HT1080 (cell line): ENCODE measurements around the gene FIGNL2. TPM values are rescaled to one million over a fixed set of nuclear protein-coding genes. Genes with fewer than 3 reads are reported as not detected.
"Not testable (repeated sequence)": the region's sequence is repeated elsewhere in the genome, so short reads cannot be mapped to it uniquely, and the experiment has no call there.

Experiments
- DNase-seq: peaks from one replicate; pipeline ENCODE4 v3.0.0-alpha.2; 2015; ENCODE audit warnings: low read depth
- total RNA-seq: library from RNA; depleted of rRNA; stranded (reverse); fragments of >200 nt; shearing (Covaris generic); gene quantifications from 2 replicates; pipeline ENCODE4 v1.2.3, GENCODE V29; 2014

The FIGNL2 gene
- total RNA-seq, 1 experiment from 2014 or later = 0.10 TPM

GRCh38 chr12:51836041-51836826 lies 12.3 kb downstream of the FIGNL2 start:
- DNase-seq = peak; percentile 49

GRCh38 chr12:51834411-51834810 lies 14.1 kb downstream of the FIGNL2 start:
- DNase-seq = no peak

- no peak for DNase-seq
These were observed 14.9 kb downstream of the FIGNL2 start for GRCh38 chr12:51833448-51834227.

- peak; percentile 25 for DNase-seq
These were observed 16.0 kb downstream of the FIGNL2 start for GRCh38 chr12:51832354-51833107.

GRCh38 chr12:51831817-51832216 lies 16.7 kb downstream of the FIGNL2 start:
- not testable (repeated sequence) for DNase-seq

GRCh38 chr12:51829641-51830040 lies 18.9 kb downstream of the FIGNL2 start:
- DNase-seq = no peak

- DNase-seq = no peak
These were observed 19.5 kb downstream of the FIGNL2 start for GRCh38 chr12:51829011-51829481.

GRCh38 chr12:51827925-51828818 lies 20.3 kb downstream of the FIGNL2 start:
- peak; percentile 75 for DNase-seq

- no peak for DNase-seq
These were observed 21.6 kb downstream of the FIGNL2 start for GRCh38 chr12:51826881-51827280.

GRCh38 chr12:51825216-51825615 lies 23.3 kb downstream of the FIGNL2 start:
- no peak for DNase-seq

- DNase-seq = peak; percentile 61
These were observed 24.5 kb downstream of the FIGNL2 start for GRCh38 chr12:51823875-51824565.

- no peak for DNase-seq
These were observed 25.6 kb downstream of the FIGNL2 start for GRCh38 chr12:51822956-51823355.

GRCh38 chr12:51822261-51822616 lies 26.3 kb downstream of the FIGNL2 start:
- DNase-seq = no peak

GRCh38 chr12:51821440-51822260 lies 26.9 kb downstream of the FIGNL2 start:
- DNase-seq = no peak

GRCh38 chr12:51820526-51821439 lies 27.7 kb downstream of the FIGNL2 start:
- DNase-seq = peak; percentile 83

- peak; percentile 50 for DNase-seq
These were observed 28.6 kb downstream of the FIGNL2 start for GRCh38 chr12:51819736-51820525.

GRCh38 chr12:51818566-51819300 lies 29.8 kb downstream of the FIGNL2 start:
- DNase-seq = peak; percentile 49
